ENCODE results near the gene CD247. TPM values are rescaled to one million over a fixed set of nuclear protein-coding genes. Genes with fewer than 3 reads are reported as not detected.
A peak's percentile ranks its signal among the peaks of the same experiment; 100 is the strongest.

CD247 gene
- total and polyA plus RNA-seq, 10 of the 15 experiments (the other 5 are each of a cell fraction or from before 2014, with no cell fraction given) = 0.10 to 0.77 (median 0.30) TPM

GRCh38 chr1:167542109-167543032, 24.0 kb upstream of the CD247 start:
- Histone ChIP-seq H3K27me3 (replicated peaks in 1 of 2; ENCODE audit: control insufficient read depth in 2 of 2, insufficient read depth in 2 of 2, low read length in 1 of 2) (no peaks in the 10 kb centered on the region), H3K4me2 (ENCODE audit: control insufficient read depth, insufficient read depth) (peak overlapping the region; percentile 60), H3K79me2 (ENCODE audit: control insufficient read depth, insufficient read depth, low read length) (no peaks in the 10 kb centered on the region; the same call in 1 of the 2 replicates), H3K9me3 (replicated peaks; ENCODE audit: control insufficient read depth, insufficient read depth, low read length) (no peaks in the 10 kb centered on the region), H4K20me1 (ENCODE audit: control insufficient read depth, insufficient read depth) (no peaks in the 10 kb centered on the region), H3K4me3 (peak overlapping the region; percentile 23; the same call in 1 of the 2 replicates), H3K4me1 (ENCODE audit: control insufficient read depth, insufficient read depth, low read length) (peaks cover 59% of the 10 kb centered on the region), H3K27ac (ENCODE audit: control insufficient read depth, insufficient read depth) (peak overlapping the region; percentile 45; the same call in 1 of the 2 replicates), H2AFZ (ENCODE audit: control insufficient read depth, low read depth, low read length) (peak overlapping the region; percentile 2), H3K36me3 (ENCODE audit: control insufficient read depth in 2 of 2, insufficient read depth in 2 of 2, low read length in 1 of 2) (peaks cover 1 to 6% of the 10 kb centered on the region in 2 experiments; a peak in 2 of 4 replicates), H3K9ac (ENCODE audit: control insufficient read depth, insufficient read depth, low read length) (peak overlapping the region; percentile 10; the same call in 1 of the 2 replicates)
- ChIA-PET RAD21 (ENCODE audit: unreplicated experiment) (interaction anchor here (0.9 to 6.0 kb wide), 3 partner anchors 9 to 323 kb away, joined by 3 to 70 read pairs (median 12); partner anchors contain the start of genes CREG1 and POU2F1), POLR2A (interaction anchor here (0.6 to 1.3 kb wide), 2 partner anchors 8 to 309 kb away, joined by 4 to 7 read pairs; no protein-coding TSS in a partner anchor), SMC1A (ENCODE audit: uncharacterized antibody, unreplicated experiment) (interaction anchor here (0.9 to 6.8 kb wide), 8 partner anchors 9 to 280 kb away, joined by 3 to 83 read pairs (median 6); partner anchors contain the start of gene CREG1), CTCF (interaction anchor here (0.6 to 9.6 kb wide), 17 partner anchors 9 to 484 kb away, joined by 3 to 262 read pairs (median 8); partner anchors contain the start of gene CREG1)
- no peak for DNase-seq (ENCODE audit: low read depth, low spot score)
- BruUV-seq (replicated peaks) = no TSS peak
- FAIRE-seq = no peak
- in situ Hi-C loops (cut with MboI) = no loop called here
- peak; percentile 32 for ATAC-seq
- 66% methylated on average over 12 of the region's 12 CpGs for WGBS (ENCODE audit: insufficient coverage, insufficient replicate concordance, low lambda C conversion rate, missing lambda C conversion rate)
- intact Hi-C loops (cut with micrococcal nuclease; ENCODE audit: unreplicated experiment) = no loop called here
- no peak for TF ChIP-seq EZH2 (IDR thresholded peaks at IDR 0.05; ENCODE audit: borderline replicate concordance, control insufficient read depth, low read depth, low read length)
- no peak for TF ChIP-seq WRNIP1 (IDR thresholded peaks at IDR 0.05; ENCODE audit: borderline replicate concordance, low read depth, low read length)
- no peak for TF ChIP-seq ZNF207 (IDR thresholded peaks at IDR 0.05; ENCODE audit: borderline replicate concordance)
- TF ChIP-seq, protein P1, sequence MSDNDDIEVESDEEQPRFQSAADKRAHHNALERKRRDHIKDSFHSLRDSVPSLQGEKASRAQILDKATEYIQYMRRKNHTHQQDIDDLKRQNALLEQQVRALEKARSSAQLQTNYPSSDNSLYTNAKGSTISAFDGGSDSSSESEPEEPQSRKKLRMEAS (IDR thresholded peaks at IDR 0.05; ENCODE audit: low read depth, low read length) = no peak
- no peak for TF ChIP-seq ZBTB33 (IDR thresholded peaks at IDR 0.05)
- TF ChIP-seq CBX5 (IDR thresholded peaks at IDR 0.05; ENCODE audit: low read depth) = no peak
- no peak for TF ChIP-seq NR2F1 (conservative IDR thresholded peaks at IDR 0.05)
- TF ChIP-seq, protein P2, sequence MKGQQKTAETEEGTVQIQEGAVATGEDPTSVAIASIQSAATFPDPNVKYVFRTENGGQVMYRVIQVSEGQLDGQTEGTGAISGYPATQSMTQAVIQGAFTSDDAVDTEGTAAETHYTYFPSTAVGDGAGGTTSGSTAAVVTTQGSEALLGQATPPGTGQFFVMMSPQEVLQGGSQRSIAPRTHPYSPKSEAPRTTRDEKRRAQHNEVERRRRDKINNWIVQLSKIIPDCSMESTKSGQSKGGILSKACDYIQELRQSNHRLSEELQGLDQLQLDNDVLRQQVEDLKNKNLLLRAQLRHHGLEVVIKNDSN (IDR thresholded peaks at IDR 0.05; ENCODE audit: borderline replicate concordance, extremely low read length, insufficient read depth, low read depth, low read length) = no peak
- TF ChIP-seq SMAD1 (IDR thresholded peaks at IDR 0.05; ENCODE audit: low read depth, partially characterized antibody) = no peak
- peak; percentile 34; the same call in 1 of the 2 replicates for TF ChIP-seq RUNX3 (IDR thresholded peaks at IDR 0.05; ENCODE audit: low read length)
- TF ChIP-seq ZSCAN29 (IDR thresholded peaks at IDR 0.05) = no peak
- 0 out of 2 replicates have a peak, but pooled peaks have one; percentile 22 for TF ChIP-seq ZNF217 (IDR thresholded peaks at IDR 0.05)
- no peak for TF ChIP-seq FOXK2 (IDR thresholded peaks at IDR 0.05)
- TF ChIP-seq FOS (IDR thresholded peaks at IDR 0.05; ENCODE audit: borderline replicate concordance, extremely low read depth, insufficient read length) = no peak
- TF ChIP-seq MEF2A (IDR thresholded peaks at IDR 0.05; ENCODE audit: insufficient read depth, low read depth, low read length) = no peak
- no peak for TF ChIP-seq TCF3 (IDR thresholded peaks at IDR 0.05; ENCODE audit: borderline replicate concordance, insufficient read depth, low read depth, low read length)
- TF ChIP-seq SPI1 (IDR thresholded peaks at IDR 0.05; ENCODE audit: borderline replicate concordance, insufficient read depth, low read depth, low read length) = peak; percentile 32; the same call in 1 of the 2 replicates
